ENCODE results near the gene PHLPP1. TPM values are rescaled to one million over a fixed set of nuclear protein-coding genes. Genes with fewer than 3 reads are reported as not detected.

PHLPP1 gene
- total and polyA plus RNA-seq, 9 of the 15 experiments (the other 6 are each of a cell fraction or from before 2014, with no cell fraction given) = 0.56 to 9.0 (median 4.5) TPM

GRCh38 chr18:62732617-62733016, 17.3 kb downstream of the PHLPP1 start:
- whole genome bisulfite sequencing (ENCODE audit: insufficient coverage, low coverage, missing lambda C conversion rate) = 100% methylated on average over 1 of the region's 1 CpG
- Histone ChIP-seq H3K9me1 (ENCODE audit: control insufficient read depth, insufficient read depth, low read length) (no peaks in the 10 kb centered on the region), H3K36me3 (ENCODE audit: control insufficient read depth, insufficient read depth, low read length) (no peaks in the 10 kb centered on the region), H3K4me2 (ENCODE audit: insufficient read depth, low read length) (no peak overlapping the region), H3K79me2 (ENCODE audit: control insufficient read depth, insufficient read depth, low read length) (peaks cover 49% of the 10 kb centered on the region), H2AFZ (ENCODE audit: low read depth, low read length) (no peak overlapping the region), H3K4me3 (no peak overlapping the region), H3K27ac (ENCODE audit: extremely low read depth, low read depth, low read length) (no peak overlapping the region), H3K4me1 (replicated peaks in 1 of 2; ENCODE audit: control insufficient read depth in 2 of 2, insufficient read depth in 2 of 2, low read length in 2 of 2) (peaks cover 0 to 2% of the 10 kb centered on the region in 2 experiments; a peak in 2 of 5 replicates), H3K9ac (ENCODE audit: insufficient read depth in 1 of 2, low read depth in 2 of 2, low read length in 2 of 2) (no peak overlapping the region), H4K20me1 (replicated peaks; ENCODE audit: control insufficient read depth, insufficient read depth, low read length) (no peaks in the 10 kb centered on the region), H3K27me3 (ENCODE audit: control insufficient read depth in 2 of 2, insufficient read depth in 2 of 2, low read length in 2 of 2) (no peaks in the 10 kb centered on the region), H3K9me3 (replicated peaks; ENCODE audit: control insufficient read depth, insufficient read depth, low read depth, low read length) (no peaks in the 10 kb centered on the region; the same call in 1 of the 2 replicates)
- DNase-seq (ENCODE audit: extremely low read depth in 1 of 4, low spot score in 3 of 4) (no peak), ATAC-seq (no peak), FAIRE-seq (no peak)
- BruUV-seq (replicated peaks) = no TSS peak
- POLR2A ChIA-PET = no interaction called here
- intact Hi-C loops (cut with micrococcal nuclease) (no loop called here), in situ Hi-C loops (cut with MboI) (no loop called here)
- CTCF ChIA-PET (ENCODE audit: low intra/inter-chr PET ratio) = no interaction called here
- TF ChIP-seq ZZZ3 (IDR thresholded peaks at IDR 0.05) (no peak), ARID4B (CRISPR knock-in tag; IDR thresholded peaks at IDR 0.05) (no peak), SRSF3 (IDR thresholded peaks at IDR 0.05; ENCODE audit: insufficient read depth, low read length) (no peak), EZH2 (IDR thresholded peaks at IDR 0.05; ENCODE audit: borderline replicate concordance, low read depth, low read length) (no peak), CEBPG (CRISPR knock-in tag; IDR thresholded peaks at IDR 0.05) (no peak), CEBPG (tag; conservative IDR thresholded peaks at IDR 0.05 in 1 of 2, IDR thresholded peaks at IDR 0.05 in 1 of 2) (no peak)
